ENCODE data around the gene PI4KA.

PI4KA gene

GRCh38 chr22:20659920-20660319, 198.7 kb downstream of the PI4KA start:
- no peak for DNase-seq

- DNase-seq: no peak
These were observed 199.4 kb downstream of the PI4KA start for GRCh38 chr22:20659258-20659657.

GRCh38 chr22:20658433-20659222, 200.0 kb downstream of the PI4KA start:
- DNase-seq: no peak

- no peak for DNase-seq
These were observed 200.6 kb downstream of the PI4KA start for GRCh38 chr22:20657963-20658362.
